HG02884 (cell line): ENCODE data around the gene FCSK.

ENCODE experiments used
- ATAC-seq: cut with Tn5 transposase; IDR thresholded peaks from one replicate; pipeline ENCODE4 v1.9.1; 2021; ENCODE audit warnings: mild to moderate bottlenecking, moderate library complexity; ENCODE audit not compliant: unreplicated experiment

The FCSK gene

GRCh38 chr16:70453117-70453891 lies 1.1 kb upstream of the FCSK start:
- no peak for ATAC-seq

GRCh38 chr16:70453892-70454221 lies 538 bp upstream of the FCSK start:
- no peak for ATAC-seq

- no peak for ATAC-seq
These were observed 1.5 kb downstream of the FCSK start for GRCh38 chr16:70455910-70456309.

GRCh38 chr16:70457446-70458166 lies 3.2 kb downstream of the FCSK start:
- ATAC-seq: no peak

GRCh38 chr16:70460737-70461261 lies 6.4 kb downstream of the FCSK start:
- no peak for ATAC-seq

- ATAC-seq: no peak
These were observed 8.8 kb downstream of the FCSK start for GRCh38 chr16:70463235-70463634.

- no peak for ATAC-seq
These were observed 11.8 kb downstream of the FCSK start for GRCh38 chr16:70465999-70466804.

- no peak for ATAC-seq
These were observed 12.3 kb downstream of the FCSK start for GRCh38 chr16:70466805-70467076.

- no peak for ATAC-seq
These were observed 12.7 kb downstream of the FCSK start for GRCh38 chr16:70467113-70467512.

- ATAC-seq: no peak
These were observed 13.2 kb downstream of the FCSK start for GRCh38 chr16:70467608-70468007.

- ATAC-seq: no peak
These were observed 14.6 kb downstream of the FCSK start for GRCh38 chr16:70468776-70469525.

GRCh38 chr16:70470141-70470926 lies 15.9 kb downstream of the FCSK start:
- ATAC-seq: no peak

GRCh38 chr16:70470927-70471341 lies 16.5 kb downstream of the FCSK start:
- ATAC-seq: no peak

GRCh38 chr16:70472786-70473433 lies 18.5 kb downstream of the FCSK start:
- ATAC-seq: no peak

- ATAC-seq: no peak
These were observed 19.3 kb downstream of the FCSK start for GRCh38 chr16:70473446-70474319.

GRCh38 chr16:70474320-70475053 lies 20.1 kb downstream of the FCSK start:
- no peak for ATAC-seq

- no peak for ATAC-seq
These were observed 20.9 kb downstream of the FCSK start for GRCh38 chr16:70475054-70475871.
